LNCAP (cell line): Measurements from ENCODE around the gene SLC22A13.

Experiments used
- TF ChIP-seq, protein P1 (sequence below): fragments of 450-650 bp; IDR thresholded peaks from 2 replicates; pipeline ENCODE4 v1.5.1; 2017; ENCODE audit warnings: mild to moderate bottlenecking

SLC22A13 gene

DNA sequence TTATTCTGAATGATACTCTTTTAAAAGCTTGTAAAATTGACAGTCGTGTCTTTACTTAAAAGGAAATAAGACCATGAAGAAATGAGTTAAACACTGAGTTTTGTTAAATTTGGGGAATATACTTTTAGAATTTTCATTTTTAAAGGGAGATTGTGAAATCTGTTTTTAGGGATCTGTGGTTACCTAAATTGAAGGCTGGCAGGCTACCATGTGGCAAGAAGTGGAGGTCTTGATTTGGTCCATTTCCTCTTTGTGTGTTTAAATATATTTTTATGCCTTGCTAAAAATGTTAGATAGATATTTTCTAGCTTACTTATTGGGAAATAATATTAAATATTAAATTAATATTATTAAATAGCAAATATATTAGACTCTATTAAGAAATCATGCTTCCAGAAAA, 36.6 kb upstream of the SLC22A13 start:
- TF ChIP-seq, protein P1, sequence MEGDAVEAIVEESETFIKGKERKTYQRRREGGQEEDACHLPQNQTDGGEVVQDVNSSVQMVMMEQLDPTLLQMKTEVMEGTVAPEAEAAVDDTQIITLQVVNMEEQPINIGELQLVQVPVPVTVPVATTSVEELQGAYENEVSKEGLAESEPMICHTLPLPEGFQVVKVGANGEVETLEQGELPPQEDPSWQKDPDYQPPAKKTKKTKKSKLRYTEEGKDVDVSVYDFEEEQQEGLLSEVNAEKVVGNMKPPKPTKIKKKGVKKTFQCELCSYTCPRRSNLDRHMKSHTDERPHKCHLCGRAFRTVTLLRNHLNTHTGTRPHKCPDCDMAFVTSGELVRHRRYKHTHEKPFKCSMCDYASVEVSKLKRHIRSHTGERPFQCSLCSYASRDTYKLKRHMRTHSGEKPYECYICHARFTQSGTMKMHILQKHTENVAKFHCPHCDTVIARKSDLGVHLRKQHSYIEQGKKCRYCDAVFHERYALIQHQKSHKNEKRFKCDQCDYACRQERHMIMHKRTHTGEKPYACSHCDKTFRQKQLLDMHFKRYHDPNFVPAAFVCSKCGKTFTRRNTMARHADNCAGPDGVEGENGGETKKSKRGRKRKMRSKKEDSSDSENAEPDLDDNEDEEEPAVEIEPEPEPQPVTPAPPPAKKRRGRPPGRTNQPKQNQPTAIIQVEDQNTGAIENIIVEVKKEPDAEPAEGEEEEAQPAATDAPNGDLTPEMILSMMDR, result no peak

DNA sequence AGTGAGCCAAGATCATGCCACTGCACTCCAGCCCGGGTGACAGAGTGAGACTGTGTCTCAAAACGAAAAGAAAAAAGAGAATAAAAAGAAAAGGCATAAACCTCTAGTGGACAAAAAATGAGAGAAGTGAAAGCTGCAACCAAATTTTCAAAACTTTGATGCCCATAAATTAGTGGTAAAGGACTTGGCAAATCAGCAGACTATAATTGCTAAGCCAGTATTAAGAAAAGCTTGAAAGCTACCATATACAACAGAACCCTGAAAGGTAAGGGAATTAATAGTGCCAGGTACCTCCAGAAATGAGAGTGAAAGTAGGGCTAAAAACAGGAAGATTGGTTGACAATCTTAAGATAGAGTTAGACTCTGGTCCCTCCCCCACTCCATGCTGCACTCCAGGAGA, 32.9 kb upstream of the SLC22A13 start:
- TF ChIP-seq, protein P1, result no peak

DNA sequence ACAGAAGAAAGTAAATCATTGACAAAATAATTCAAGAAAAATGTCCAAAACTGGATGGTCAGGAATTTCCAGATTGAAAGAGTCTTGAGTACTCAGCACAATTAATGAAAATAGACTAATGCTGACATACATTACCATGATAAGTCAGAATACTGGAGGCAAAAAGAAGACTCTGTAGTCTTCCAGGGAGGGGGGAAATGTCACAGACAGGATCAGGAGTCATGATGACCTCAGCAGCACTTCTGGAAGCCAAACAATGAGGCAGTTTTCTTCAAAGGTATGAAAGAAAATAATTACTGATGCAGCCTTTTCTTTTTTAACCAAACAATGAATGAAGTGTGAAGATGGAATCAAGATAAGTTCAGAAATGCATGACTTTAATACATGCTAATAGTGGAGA, 30.1 kb upstream of the SLC22A13 start:
- TF ChIP-seq, protein P1, result no peak

DNA sequence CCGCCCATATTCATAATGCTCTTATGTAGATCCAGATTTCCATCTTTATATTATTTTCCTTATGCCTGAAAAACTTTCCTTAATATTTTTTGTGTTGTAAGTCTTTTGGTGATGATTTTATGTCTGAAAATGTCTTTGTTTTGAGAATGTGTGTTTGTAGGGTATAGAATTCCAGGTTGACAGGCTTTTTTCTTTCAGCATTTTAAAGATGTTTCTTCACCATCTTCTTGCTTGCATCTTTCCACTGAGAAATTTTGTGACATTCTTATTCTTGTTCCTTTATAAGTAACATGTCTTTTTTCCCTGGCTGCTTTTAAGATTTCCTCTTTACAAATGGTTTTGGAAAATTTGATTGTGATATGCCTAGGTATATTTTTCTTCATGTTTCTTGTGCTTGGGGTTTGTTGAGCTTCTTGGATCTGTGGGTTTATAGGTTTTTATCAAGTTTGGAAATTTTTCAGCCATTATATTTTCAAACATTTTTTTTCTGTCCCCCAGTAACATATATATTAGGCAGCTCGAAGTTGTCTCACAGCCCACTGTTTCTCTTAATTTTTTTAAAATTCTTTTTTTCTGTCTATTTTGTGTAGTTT, 27.1 kb upstream of the SLC22A13 start:
- TF ChIP-seq, protein P1, result no peak

DNA sequence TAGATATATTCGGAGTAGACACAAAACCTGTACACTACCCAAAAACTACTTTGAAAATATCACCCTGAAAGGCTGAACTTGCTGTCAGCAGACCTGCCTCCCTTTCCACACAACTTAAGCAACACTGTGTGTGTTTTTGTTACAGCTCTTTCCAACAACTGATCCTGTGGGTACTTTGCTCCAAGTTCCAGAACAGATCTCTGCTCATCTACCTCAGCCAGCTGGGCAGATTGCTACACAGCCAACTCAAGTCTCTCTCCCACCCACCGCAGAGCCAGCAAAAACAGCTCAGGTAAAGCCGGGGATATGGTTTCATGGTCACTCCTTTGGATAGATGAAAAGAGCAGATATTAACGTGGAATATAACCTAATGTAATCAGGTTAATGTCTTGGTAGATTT, 19.7 kb upstream of the SLC22A13 start:
- TF ChIP-seq, protein P1, result no peak

DNA sequence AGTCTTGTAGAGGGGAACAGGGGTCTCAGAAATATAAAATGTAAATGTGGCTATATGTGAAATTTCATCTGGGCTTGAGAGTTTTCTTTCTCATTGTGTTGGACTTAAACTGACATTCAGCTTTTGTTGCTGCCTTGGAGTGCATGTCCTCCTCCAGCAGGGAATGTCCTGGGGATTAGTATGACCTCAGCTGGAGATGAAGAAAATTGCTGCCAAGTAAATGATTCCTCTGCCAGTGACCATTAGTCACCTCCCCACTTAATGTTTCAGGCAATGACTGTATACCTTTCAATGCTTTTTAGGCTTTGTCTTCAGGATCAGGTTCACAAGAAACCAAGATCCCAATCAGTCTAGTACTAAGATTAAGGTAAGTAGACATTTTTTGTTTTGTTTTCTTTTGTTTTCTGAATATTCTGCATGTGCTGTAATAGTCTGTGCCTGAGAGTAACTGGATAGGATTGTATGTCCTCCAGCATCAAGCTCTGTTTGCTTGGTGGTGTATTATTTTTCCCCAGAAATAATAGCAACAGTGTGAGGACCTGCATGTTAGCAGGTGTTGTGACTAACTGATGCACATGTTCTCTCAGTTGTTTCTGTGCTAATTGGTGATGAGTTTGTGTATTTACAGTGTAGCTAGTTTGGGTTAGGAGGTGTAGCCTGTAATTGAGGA, 18.1 kb upstream of the SLC22A13 start:
- TF ChIP-seq, protein P1, result peak; percentile 33; the same call in 1 of the 2 replicates

DNA sequence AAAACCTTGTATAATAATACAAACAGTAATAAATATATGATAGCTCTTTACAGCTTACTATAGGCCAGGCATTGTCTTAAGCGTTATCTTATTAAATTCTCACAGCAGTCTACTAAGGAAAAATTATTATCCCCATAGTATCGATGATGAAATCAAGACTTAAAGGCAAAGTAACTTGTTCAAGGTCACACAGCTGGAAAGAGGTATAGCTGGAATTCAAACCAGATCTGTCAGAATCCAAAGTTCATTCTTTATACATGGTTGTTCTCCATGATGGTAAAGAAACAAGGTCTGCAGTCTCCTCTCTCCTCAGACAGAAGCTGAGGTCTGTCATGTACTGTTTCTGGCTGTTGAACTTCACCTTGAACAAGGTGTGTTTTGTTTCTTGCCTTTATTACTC, 15.4 kb upstream of the SLC22A13 start:
- TF ChIP-seq, protein P1, result no peak
